NCI-H2196 treated with DMSO at 0.1 percent for 48 hours (cell line): ENCODE measurements around the gene LRRC74B.
"Not testable (repeated sequence)": the region's sequence is repeated elsewhere in the genome, so short reads cannot be mapped to it uniquely, and the experiment has no call there.

Source experiments
- DNase-seq: peaks from one replicate; lab custom pipeline; 2025; ENCODE audit not compliant: unreplicated experiment; lab: John Stamatoyannopoulos, UW

Gene LRRC74B, protein sequence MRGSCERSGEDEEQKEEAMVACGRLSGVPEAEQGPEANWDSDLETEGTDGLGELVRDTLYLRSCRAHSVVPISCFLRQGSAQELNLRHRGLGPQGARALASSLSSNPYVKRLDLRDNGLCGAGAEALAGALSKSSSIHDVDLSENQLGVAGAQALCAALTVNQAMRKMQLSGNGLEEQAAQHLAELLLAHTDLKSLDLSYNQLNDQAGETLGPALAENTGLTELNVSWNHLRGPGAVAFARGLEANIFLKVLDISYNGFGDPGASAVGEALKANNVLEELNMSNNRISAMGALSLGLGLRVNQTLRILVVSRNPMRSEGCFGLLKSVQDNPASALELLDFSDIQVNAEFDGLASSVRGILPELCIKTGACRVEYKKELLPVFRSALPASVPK

DNA sequence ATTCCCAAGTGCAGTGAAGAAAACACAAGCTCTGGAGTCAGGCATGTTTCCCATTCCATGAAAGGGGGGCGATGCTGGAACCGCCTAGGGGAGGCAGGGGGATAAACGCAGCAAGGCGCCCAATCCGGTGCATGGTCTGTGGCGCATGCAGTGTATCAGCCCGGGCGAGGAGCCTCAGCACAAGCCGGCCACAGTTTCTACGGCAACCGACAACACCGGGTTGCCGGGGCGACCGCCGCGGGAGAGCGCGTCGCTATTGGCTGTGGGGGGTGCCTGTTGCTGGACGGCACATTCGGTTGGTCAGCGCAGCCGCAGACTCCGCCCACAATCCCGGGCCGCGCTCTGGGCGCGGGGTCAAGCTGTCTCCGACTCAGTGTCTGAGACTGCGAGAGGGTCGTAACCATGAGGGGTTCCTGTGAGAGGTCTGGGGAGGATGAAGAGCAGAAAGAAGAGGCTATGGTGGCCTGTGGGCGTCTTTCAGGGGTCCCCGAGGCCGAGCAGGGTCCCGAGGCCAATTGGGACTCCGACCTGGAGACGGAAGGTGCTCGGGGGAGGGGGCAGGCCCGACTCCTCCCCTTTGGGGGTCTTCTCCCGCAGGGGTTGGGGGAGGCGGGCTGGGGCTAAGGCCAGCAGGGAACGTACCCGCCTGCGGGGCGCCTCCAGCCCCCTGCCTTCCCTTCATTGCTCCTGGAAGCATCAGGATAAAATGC lies at the start of gene LRRC74B:
Gene LRRC74B (plus strand): TSS at position 362 of the 710 bp plus-strand sequence. CDS start 41 bp downstream, at position 403.
- peak; percentile 57 for DNase-seq

GRCh38 chr22:20996031-20996410 lies 49.7 kb upstream of the LRRC74B start:
- no peak for DNase-seq

- no peak for DNase-seq
Observed at GRCh38 chr22:20996598-20997535, 48.9 kb upstream of the LRRC74B start.

- no peak for DNase-seq
Observed at GRCh38 chr22:20997536-20998257, 48.0 kb upstream of the LRRC74B start.

DNA sequence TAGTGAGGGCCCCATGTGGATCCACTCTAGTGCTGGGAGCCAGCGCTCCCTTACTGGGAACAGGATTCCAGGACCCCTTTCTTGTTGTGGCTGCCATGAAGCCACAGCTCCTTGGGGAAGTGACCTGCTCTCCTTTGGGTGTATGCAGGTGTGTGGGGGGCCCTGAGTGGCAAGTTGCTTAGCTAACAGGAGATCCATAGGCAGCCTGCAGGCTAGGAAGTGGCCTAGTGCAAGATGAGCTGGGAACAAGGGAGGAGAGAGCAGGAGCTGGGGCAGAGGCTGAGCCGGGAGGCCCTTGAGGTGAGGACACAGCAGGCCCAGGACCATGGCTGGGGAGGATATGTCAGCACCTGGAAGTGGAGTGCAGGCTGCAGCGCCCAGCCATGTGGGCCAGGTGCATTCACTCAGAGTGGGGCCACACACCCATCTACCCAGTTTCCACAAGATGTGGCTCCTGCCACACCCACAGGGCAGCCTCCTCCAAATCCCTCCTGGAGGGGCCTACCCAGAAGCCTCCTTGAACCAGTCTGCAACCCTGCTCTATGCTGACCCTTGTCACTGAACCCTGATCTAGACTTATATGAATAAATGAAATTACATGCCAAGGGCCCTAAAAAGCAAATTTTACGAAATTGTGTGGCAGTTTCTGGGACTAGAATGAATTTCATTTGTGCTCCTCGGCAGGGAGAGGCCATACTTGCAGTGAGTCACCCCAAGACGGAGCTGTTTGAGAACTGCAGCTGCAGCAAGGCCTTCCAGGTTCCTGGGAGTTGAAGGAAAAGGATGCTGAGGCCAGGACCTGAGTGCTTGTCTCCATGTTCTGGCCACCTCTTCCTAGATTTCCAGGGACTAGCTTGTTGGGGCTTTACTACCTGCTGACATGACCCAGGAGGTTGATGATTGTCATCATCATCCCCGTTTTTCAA lies 47.1 kb upstream of the LRRC74B start:
- no peak for DNase-seq

- DNase-seq: no peak
Observed at GRCh38 chr22:20999350-21000206, 46.2 kb upstream of the LRRC74B start.

DNA sequence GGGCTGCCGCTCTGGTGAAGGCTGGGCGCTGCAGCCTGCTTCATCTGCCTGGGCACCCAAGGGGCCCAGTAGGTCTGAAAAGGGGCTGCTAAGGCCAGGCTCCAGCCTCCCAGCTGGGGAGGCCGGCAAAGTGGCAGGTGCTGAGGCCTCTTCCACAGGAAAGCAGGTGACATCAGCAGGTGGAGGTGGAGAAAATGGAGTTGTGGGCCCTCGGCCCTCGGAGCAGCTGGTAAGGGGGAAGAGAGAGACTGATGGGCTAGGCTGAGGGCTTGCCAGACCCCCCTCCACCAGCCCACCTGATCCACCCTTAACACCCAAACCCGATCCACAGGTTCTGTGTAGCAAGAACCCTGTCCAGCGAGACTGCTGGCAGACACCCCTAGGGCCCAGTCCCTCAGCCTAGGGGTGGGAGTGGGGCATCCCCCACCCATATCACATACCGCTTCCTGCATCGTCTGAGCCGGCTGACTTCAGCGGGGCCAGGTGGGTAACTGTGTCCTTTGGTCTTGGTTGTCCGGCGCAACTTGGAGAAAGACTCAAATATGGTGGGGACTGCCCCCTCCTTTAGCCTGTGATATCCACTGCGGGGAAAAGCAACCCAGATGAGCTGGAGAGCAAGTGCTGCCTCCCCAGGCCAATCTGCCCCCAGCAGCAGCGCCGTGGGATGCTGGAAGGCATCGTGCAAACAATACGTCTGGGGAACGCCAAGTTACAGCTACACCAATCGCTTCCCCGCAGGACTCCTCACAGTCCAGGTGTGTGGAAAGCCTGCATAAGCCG lies 45.3 kb upstream of the LRRC74B start:
- DNase-seq: no peak

GRCh38 chr22:21000987-21001600 lies 44.7 kb upstream of the LRRC74B start:
- no peak for DNase-seq

DNA sequence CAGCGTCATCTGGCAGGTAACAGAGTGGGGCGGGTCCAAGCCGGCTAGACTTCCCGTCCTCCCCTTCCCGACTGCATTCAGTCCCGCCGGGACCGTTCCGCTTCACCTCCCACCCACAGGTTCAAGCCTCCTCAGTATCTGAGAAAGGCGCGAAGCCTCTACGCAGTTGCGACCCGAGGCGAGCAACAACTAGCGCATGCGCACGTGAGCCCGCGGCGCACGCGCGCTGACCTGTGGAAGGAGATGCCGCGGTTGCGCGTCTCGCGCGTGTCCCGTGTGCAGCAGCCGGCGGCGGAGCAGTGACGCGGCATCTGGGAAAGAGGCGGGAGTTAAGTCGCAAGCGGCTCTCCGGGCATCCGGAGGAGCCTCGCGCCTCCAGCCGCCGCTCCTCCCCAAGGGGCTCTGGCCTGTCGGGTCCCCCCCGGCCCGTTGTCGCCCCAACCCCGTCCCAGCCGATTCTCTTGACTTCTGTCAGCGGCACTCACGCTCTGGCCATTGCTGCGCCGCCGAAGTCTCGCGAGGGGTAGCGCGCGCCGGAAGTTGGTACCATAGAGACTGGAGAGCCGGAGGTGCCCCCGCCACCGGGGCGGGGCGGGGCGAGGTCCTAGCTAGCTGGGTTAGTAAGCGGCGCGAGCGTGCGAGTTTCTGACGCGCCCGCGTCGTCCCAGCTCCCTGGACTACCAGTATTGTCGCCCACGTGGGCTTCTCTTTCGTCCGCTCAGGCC lies 44.0 kb upstream of the LRRC74B start, which contains the start of gene THAP7:
Gene THAP7 (minus strand): TSS at position 518 of the 725 bp plus-strand sequence. CDS start 207 bp downstream, at position 311.
- peak; percentile 55 for DNase-seq

- no peak for DNase-seq
Observed at GRCh38 chr22:21003782-21004181, 42.0 kb upstream of the LRRC74B start.

DNA sequence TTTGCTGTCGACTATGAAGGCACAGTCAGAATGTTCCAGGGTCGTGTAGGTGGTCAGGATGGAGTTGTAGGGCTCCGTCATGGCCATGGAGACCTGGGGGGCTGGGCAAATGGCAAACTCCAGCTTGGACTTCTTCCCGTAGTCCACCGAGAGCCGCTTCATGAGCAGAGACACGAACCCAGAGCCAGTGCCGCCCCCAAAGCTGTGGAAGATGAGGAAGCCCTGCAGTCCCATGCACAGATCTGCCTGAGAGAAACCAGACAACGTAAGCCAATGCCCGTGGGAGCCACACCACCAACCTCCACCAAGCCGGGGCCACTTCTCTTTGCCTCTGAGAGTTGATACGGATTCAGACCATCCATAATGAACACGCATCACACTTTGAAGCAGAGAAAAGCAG lies 36.5 kb upstream of the LRRC74B start:
- not testable (repeated sequence) for DNase-seq

DNA sequence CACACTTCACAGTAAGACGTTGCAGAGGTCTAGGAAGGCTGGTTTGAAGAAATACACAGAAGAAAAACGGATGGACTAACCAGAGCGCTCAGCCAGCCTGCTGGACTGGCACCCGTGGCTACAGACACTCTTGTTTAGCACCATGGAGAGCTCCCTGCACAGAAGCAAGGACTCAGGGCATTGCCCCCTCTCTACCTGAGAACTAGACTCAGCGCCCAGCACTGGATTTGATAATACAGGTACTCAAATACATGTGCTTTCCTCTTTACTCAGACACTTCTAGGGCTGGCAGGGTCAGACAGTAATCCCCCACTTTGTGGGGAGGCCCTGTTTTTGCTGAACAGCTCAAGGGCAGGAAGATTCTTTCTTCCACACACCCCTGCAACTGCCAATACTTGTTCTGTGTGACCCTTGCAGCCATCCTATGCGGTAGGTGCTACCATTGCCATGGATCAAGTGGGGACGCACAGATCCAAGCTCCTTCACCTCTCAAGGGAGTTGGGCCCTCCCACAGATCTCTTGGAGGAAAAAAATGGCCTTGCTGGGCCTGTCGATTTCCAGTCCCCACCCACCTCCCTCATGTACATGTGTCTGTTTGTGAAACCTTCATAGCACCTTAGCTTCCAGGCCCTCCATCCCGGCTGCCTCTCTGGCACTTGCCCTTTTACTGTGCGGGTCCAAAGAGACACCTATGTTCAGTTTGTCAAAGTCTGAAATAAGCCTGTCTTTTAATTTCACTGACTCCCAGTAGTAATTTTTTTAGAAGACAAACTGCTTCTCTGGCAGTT lies 35.9 kb upstream of the LRRC74B start:
- DNase-seq: no peak

DNA sequence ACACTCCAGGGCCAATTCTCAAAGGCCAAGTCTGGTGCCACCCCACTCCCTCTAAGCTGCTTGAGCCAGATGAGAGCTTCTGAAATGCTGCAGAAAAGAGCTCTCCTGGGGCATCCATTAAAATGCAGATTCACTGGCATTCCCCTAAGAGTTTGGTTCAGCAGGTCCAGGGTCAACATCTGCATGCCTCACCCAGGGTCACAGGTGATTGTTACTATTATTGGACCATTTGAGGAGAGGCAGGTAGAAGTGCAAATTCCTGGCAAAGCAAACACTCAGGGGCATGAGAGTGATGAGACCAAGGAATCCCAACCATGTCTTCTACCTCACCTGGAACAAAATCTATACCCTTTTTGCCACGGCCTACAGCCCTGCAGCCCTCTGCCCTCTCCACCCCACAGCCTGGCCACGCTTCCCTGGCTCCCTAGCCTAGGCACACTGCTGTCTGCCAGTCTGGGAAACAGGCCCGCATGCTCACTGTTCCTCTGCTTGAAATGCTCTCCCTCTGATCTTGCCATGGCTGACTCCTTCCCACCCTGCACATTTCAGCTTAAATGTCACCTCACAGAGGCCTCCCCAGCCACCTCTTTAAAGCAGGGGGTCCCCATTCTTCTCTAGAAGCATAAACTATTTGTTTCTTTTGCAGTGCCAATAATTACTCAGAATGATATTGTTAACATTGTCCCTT lies 35.2 kb upstream of the LRRC74B start:
- no peak for DNase-seq

DNA sequence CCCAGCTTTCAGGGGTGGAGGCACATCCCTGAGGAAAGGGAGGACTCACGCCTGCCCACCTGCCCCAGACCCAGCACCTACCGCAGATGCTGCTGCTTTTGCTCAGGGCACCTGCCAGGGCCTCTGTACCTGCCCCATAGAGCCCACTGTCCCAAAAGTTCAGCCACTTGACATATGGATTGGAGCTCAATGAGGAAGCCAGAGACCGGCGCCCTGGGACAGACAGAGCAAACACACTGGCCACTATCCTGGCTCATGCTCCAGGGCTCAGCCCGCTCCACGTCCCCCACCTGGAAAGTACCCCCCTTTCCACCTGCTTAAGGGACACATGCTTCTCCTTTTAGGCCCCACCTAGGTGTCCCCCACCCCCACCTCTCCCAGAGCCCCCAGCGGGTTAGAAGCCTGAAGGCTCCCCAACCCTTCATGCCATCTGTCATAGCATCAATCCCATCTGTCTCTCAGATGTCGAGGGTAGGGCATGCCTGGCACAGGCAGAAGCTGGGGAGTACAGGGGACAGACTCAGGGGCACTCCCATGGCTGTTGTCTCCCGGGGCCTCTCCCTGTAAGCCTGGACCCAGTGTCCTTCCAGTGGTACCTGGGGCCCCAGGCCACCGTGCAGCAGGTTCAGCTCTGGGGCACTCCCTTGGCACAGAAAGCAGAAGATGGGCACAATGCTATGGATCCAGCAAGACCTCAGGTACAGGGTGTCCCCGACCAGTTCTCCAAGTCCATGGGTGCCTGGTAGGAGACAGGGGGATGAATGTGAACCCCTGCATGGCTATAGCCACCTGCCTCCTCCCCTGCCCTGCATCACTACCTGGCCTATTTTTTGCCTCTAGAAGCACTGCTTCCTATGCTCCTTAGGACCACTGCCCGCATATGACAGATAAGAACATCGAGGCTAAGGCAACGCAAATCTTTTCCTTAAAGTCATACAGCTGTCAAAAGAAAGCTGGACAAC lies 33.0 kb upstream of the LRRC74B start:
- no peak for DNase-seq
